Endothelial cell of umbilical vein (primary cell): ENCODE results near the gene HOXD12. TPM values are rescaled to one million over a fixed set of nuclear protein-coding genes. Genes with fewer than 3 reads are reported as not detected.

Experiments
- BruUV-seq: library from RNA; stranded (reverse); fragments of 400-500 nt; replicated peaks from 2 replicates; lab custom pipeline; 2021; lab: Mats Ljungman, UMichigan
- CTCF ChIA-PET: fragments of 300-600, 350-600 bp; sonication (Branson Sonifier 250); formaldehyde crosslinking; loops from one replicate; lab custom pipeline; 2021; ENCODE audit warnings: antibody characterized with exemption, inconsistent platforms; lab: Charles Lee
- POLR2A ChIA-PET: fragments of 300-600, 350-600 bp; sonication (Branson Sonifier 250); formaldehyde crosslinking; loops from one replicate; lab custom pipeline; 2021; ENCODE audit warnings: antibody characterized with exemption, inconsistent platforms; lab: Charles Lee
- DNase-seq: peaks from one replicate; pipeline ENCODE4 v3.0.0-alpha.2; 2011; ENCODE audit warnings: low read depth, low spot score
- FAIRE-seq: peaks from 2 replicates; lab custom pipeline; 2011; peaks lifted over from hg19 to GRCh38; lab: Jason Lieb, UNC
- H2AFZ ChIP-seq: 2 replicates; pipeline ENCODE4 v1.6.0; 2012; ENCODE audit warnings: low read depth, low read length, control low read depth, inconsistent platforms
- H3K27ac ChIP-seq: 2 replicates; pipeline ENCODE4 v1.5.1; 2011; ENCODE audit warnings: low read depth, mild to moderate bottlenecking, control low read depth, low read length, moderate library complexity; ENCODE audit not compliant: insufficient read depth
- H3K27me3 ChIP-seq, 2 experiments: 2 replicates each; pipeline versions ENCODE4 v1.6.0 to v1.6.1; 2011; ENCODE audit warnings: low read length in 2 of 2, mixed read lengths in 1 of 2; ENCODE audit not compliant: control insufficient read depth in 2 of 2, insufficient read depth in 2 of 2
- H3K36me3 ChIP-seq, 2 experiments: 2 replicates in 1 of 2; 3 replicates in 1 of 2; pipeline ENCODE4 v1.5.1; 2011; ENCODE audit warnings: low read length in 2 of 2, mild to moderate bottlenecking in 1 of 2, moderate library complexity in 1 of 2; ENCODE audit not compliant: control insufficient read depth in 2 of 2, insufficient read depth in 2 of 2; ENCODE audit errors: extremely low read depth in 1 of 2
- H3K4me1 ChIP-seq: 3 replicates; pipeline ENCODE4 v1.5.1; 2011; ENCODE audit warnings: mild to moderate bottlenecking, low read length; ENCODE audit not compliant: control insufficient read depth, insufficient read depth; ENCODE audit errors: extremely low read depth
- H3K4me2 ChIP-seq: 2 replicates; pipeline ENCODE4 v1.6.1; 2011; ENCODE audit warnings: low read length, control low read depth, mixed read lengths; ENCODE audit not compliant: insufficient read depth
- H3K4me3 ChIP-seq, 3 experiments: fragments of 200-600 bp in 1 of 3; sonication (generic), shearing (Covaris generic) in 1 of 3; replicated peaks in 1 of 3; 2 replicates each; pipeline ENCODE4 v1.5.1; 2011 to 2016; ENCODE audit warnings: control low read depth in 3 of 3, low read length in 3 of 3, mild to moderate bottlenecking in 2 of 3, inconsistent platforms in 1 of 3, low read depth in 1 of 3, moderate library complexity in 1 of 3; ENCODE audit not compliant: insufficient read depth in 1 of 3
- H3K79me2 ChIP-seq: 2 replicates; pipeline ENCODE4 v1.6.0; 2012; ENCODE audit warnings: low read length, inconsistent platforms; ENCODE audit not compliant: control insufficient read depth, insufficient read depth
- H3K9ac ChIP-seq: replicated peaks from 2 replicates; pipeline ENCODE3; 2011; ENCODE audit warnings: low read length, control low read depth; ENCODE audit not compliant: insufficient read depth; ENCODE audit errors: extremely low read depth
- H3K9me1 ChIP-seq: replicated peaks from 3 replicates; pipeline ENCODE4 v1.6.0; 2011; ENCODE audit warnings: mild to moderate bottlenecking, low read length; ENCODE audit not compliant: control insufficient read depth, insufficient read depth; ENCODE audit errors: extremely low read depth
- H3K9me3 ChIP-seq: replicated peaks from 2 replicates; pipeline ENCODE4 v1.5.1; 2012; ENCODE audit warnings: low read length, inconsistent platforms; ENCODE audit not compliant: control insufficient read depth, insufficient read depth
- H4K20me1 ChIP-seq: replicated peaks from 2 replicates; pipeline ENCODE3; 2011; ENCODE audit warnings: mild to moderate bottlenecking, low read length; ENCODE audit not compliant: control insufficient read depth, insufficient read depth; ENCODE audit errors: extremely low read depth
- EZH2 ChIP-seq: IDR thresholded peaks from 2 replicates; pipeline ENCODE4 v1.6.1; 2012; ENCODE audit warnings: borderline replicate concordance, low read depth, mild to moderate bottlenecking, moderate library complexity, low read length, inconsistent platforms; ENCODE audit not compliant: severe bottlenecking
- FOS ChIP-seq: IDR thresholded peaks from 2 replicates; pipeline ENCODE4 v1.6.1; 2011; ENCODE audit warnings: mild to moderate bottlenecking, low read length, moderate library complexity, borderline replicate concordance; ENCODE audit not compliant: insufficient read depth
- GATA2 ChIP-seq: IDR thresholded peaks from 2 replicates; pipeline ENCODE4 v1.7.0; 2011; ENCODE audit warnings: low read depth, mild to moderate bottlenecking, moderate library complexity, mixed read lengths, low read length; ENCODE audit not compliant: insufficient read length, insufficient read depth
- JUN ChIP-seq: IDR thresholded peaks from 2 replicates; pipeline ENCODE4 v1.6.1; 2011; ENCODE audit warnings: borderline replicate concordance, low read depth; ENCODE audit not compliant: insufficient read length, insufficient read depth
- MAX ChIP-seq: IDR thresholded peaks from 2 replicates; pipeline ENCODE4 v1.6.1; 2011; ENCODE audit not compliant: insufficient read depth, insufficient read length
- MYC ChIP-seq: IDR thresholded peaks from one replicate; pipeline ENCODE4 v1.6.1; 2011; ENCODE audit warnings: mild to moderate bottlenecking, low read depth, low read length
- POLR2A ChIP-seq: IDR thresholded peaks from 2 replicates; pipeline ENCODE4 v1.6.1; 2012; ENCODE audit warnings: low read depth, mild to moderate bottlenecking, control low read depth, low read length
- POLR2AphosphoS5 ChIP-seq: IDR thresholded peaks from 2 replicates; pipeline ENCODE4 v1.6.1; 2012; ENCODE audit warnings: low read depth, mild to moderate bottlenecking, control low read depth, low read length, moderate library complexity; ENCODE audit not compliant: insufficient read depth
- dilution Hi-C: fragments of 300-500 bp; cut with MboI; formaldehyde crosslinking; loops from one replicate; pipeline ENCODE4 v1.15.0; 2019; ENCODE audit warnings: low sequenced_read_pairs; ENCODE audit not compliant: extremely low pct_ligation_motif_present
- intact Hi-C: fragments of 100-400 bp; cut with micrococcal nuclease; formaldehyde crosslinking; loops from one replicate; pipeline ENCODE4 v1.10.0; 2022
- polyA plus RNA-seq, 4 experiments: library from polyadenylated mRNA; depleted of rRNA in 3 of 4; stranded (reverse) in 3 of 4; unstranded in 1 of 4; fragments of >200 nt; gene quantifications; 2 replicates each; pipeline versions ENCODE4 v1.2.1 to v1.2.3, GENCODE V29; 2011 to 2012; ENCODE audit warnings: missing spikeins in 1 of 4
- total RNA-seq: library from RNA; stranded (reverse); gene quantifications from 2 replicates; pipeline ENCODE4 v1.2.3, GENCODE V29; 2021
- TF ChIP-seq, protein P1 (sequence below), 2 donors: IDR thresholded peaks; 1 replicate in 1 of 2; 2 replicates in 1 of 2; pipeline ENCODE4 v1.5.1; 2011; ENCODE audit warnings: low read length in 2 of 2, mild to moderate bottlenecking in 2 of 2, moderate library complexity in 2 of 2, control low read depth in 1 of 2, inconsistent platforms in 1 of 2, low read depth in 1 of 2; ENCODE audit not compliant: insufficient read depth in 1 of 2; ENCODE audit errors: extremely low read depth in 1 of 2

HOXD12 gene
- total and polyA plus RNA-seq, 2 donors (not counting 3 experiments of a cell fraction or from before 2014, with no cell fraction given) = not detected

- BruUV-seq = no TSS peak
- Histone ChIP-seq H3K4me1 (peaks cover 38% of the 10 kb centered on the region), H3K9me1 (no peaks in the 10 kb centered on the region), H3K9me3 (no peaks in the 10 kb centered on the region), H3K4me2 (peak overlapping the region; percentile 99), H3K4me3 (peak overlapping the region in 2 of 3 experiments; percentile 73 to 91), H2AFZ (peak overlapping the region; percentile 52), H3K27ac (peak overlapping the region; percentile 73), H3K79me2 (peaks cover 69% of the 10 kb centered on the region), H3K36me3 (no peaks in the 10 kb centered on the region), H4K20me1 (no peaks in the 10 kb centered on the region), H3K9ac (peak overlapping the region; percentile 66), H3K27me3 (no peaks in the 10 kb centered on the region)
- ChIA-PET POLR2A (interaction anchor here (0.7 to 2.5 kb wide), 7 partner anchors 47 to 514 kb away, joined by 3 to 13 read pairs (median 3); no protein-coding TSS in a partner anchor), CTCF (interaction anchor here (0.6 to 9.3 kb wide), 47 partner anchors 11 to 1173 kb away, joined by 3 to 338 read pairs (median 4); partner anchors contain the start of genes HOXD1, HOXD4, HOXD8 and MTX2)
- DNase-seq (peak; percentile 61), FAIRE-seq (no peak)
- dilution Hi-C loops = loop anchor here (25.0 kb wide), 1 partner anchor 497 kb away; no protein-coding TSS in a partner anchor
- intact Hi-C loops = loop anchor here (1.0 to 2.0 kb wide), 9 partner anchors 39 to 512 kb away; partner anchors contain the start of genes HOXD1 and MTX2
- TF ChIP-seq FOS (no peak), GATA2 (no peak), JUN (no peak), MYC (no peak), POLR2A (no peak), POLR2AphosphoS5 (no peak), MAX (no peak), EZH2 (no peak)
- TF ChIP-seq, protein P1, sequence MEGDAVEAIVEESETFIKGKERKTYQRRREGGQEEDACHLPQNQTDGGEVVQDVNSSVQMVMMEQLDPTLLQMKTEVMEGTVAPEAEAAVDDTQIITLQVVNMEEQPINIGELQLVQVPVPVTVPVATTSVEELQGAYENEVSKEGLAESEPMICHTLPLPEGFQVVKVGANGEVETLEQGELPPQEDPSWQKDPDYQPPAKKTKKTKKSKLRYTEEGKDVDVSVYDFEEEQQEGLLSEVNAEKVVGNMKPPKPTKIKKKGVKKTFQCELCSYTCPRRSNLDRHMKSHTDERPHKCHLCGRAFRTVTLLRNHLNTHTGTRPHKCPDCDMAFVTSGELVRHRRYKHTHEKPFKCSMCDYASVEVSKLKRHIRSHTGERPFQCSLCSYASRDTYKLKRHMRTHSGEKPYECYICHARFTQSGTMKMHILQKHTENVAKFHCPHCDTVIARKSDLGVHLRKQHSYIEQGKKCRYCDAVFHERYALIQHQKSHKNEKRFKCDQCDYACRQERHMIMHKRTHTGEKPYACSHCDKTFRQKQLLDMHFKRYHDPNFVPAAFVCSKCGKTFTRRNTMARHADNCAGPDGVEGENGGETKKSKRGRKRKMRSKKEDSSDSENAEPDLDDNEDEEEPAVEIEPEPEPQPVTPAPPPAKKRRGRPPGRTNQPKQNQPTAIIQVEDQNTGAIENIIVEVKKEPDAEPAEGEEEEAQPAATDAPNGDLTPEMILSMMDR (IDR thresholded peaks at IDR 0.05; ENCODE audit: extremely low read depth in 1 of 2, insufficient read depth in 1 of 2, low read depth in 1 of 2, low read length in 2 of 2) = no peak
Measured at GRCh38 chr2:176139661-176140512, 40.3 kb downstream of the HOXD12 start.
